GM12874 (cell line): ENCODE results near the gene ST8SIA4.

ENCODE experiments used
- TF ChIP-seq, protein P1 (sequence below): IDR thresholded peaks from 2 replicates; pipeline ENCODE4 v1.5.1; 2011; ENCODE audit warnings: low read depth, mild to moderate bottlenecking, control low read depth, low read length, moderate library complexity; ENCODE audit not compliant: insufficient read depth

The ST8SIA4 gene

DNA sequence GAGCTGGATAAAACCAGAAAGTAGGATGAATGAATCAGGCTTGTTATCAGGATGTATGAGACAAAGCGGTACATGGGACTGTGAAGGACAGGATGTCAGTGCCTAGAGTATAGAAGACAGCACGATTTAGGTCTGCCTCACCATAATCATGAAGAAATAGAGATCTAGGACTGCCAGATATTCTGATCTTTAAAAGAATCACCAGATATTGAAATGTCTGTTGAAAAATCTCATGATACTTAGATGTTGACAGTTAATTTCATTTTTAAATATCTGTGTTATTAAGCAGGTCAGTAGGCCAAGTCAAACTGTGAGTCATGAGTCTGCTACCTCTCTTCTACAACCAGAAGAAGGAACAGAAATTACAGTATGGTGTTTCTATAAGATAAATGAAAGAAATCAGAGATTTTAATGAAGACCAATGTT, 65.0 kb downstream of the ST8SIA4 start:
- TF ChIP-seq, protein P1, sequence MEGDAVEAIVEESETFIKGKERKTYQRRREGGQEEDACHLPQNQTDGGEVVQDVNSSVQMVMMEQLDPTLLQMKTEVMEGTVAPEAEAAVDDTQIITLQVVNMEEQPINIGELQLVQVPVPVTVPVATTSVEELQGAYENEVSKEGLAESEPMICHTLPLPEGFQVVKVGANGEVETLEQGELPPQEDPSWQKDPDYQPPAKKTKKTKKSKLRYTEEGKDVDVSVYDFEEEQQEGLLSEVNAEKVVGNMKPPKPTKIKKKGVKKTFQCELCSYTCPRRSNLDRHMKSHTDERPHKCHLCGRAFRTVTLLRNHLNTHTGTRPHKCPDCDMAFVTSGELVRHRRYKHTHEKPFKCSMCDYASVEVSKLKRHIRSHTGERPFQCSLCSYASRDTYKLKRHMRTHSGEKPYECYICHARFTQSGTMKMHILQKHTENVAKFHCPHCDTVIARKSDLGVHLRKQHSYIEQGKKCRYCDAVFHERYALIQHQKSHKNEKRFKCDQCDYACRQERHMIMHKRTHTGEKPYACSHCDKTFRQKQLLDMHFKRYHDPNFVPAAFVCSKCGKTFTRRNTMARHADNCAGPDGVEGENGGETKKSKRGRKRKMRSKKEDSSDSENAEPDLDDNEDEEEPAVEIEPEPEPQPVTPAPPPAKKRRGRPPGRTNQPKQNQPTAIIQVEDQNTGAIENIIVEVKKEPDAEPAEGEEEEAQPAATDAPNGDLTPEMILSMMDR = no peak

DNA sequence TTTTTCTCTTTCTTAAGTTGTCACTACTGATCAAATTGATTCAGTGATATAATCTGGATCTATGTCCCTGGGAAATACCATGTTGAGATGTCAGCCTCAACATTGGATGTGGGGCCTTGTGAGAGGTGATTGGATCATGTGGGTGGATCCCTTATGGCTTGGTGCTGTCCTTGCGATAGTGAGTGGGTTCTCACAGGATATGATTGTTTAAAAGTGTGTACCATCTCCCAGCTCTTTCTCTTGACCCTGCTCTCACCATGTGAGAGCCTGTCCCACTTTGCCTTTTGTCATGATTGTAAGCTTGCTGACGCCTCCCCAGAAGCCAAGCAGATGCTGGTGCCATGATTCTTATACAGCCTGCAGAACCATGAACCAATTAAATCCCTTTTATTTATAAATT, 68.6 kb downstream of the ST8SIA4 start:
- TF ChIP-seq, protein P1 = no peak

DNA sequence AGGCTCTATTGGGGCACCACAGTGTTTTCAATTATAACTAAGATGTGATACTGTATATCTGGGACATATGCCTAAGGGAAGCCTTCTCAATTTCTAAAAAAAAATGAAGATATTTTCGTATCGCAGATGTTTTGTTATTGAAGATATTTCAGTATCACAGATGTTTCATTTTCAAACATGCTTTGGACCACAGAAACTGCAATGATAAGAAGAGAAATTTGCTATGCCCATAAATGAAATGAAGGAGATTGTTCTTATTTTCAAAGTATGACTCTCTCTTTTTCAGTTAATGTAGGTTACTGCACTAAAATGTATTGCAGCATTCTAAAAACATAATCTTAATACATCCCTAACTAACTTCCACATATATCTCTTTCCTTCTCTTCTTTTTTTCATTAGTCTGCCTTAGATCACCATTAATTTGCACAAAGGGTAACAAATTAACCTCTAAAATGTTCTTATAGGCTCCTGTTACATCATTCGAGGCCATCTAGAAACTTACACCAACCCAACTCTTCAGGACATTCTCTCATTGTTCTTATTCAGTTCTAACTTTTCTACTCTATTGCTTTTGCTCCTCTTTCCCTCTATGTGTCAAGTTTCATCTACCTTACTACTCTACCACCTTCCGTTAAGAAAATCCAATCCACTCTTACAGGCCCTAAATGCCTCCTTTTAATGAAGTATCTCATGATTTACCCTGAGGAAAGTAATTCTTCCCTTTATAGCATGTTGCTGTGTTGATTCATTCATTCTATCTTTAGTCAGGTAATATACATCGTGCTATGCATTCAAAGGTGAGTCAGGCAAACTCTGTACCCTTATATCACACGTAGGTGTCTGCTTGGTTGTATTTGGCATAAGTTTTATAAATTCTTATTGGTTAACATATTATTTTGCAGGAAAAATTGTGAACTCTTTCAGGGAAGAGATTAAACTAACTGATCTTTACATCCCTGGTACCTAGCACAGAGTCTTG, 70.5 kb downstream of the ST8SIA4 start:
- TF ChIP-seq, protein P1 = no peak

DNA sequence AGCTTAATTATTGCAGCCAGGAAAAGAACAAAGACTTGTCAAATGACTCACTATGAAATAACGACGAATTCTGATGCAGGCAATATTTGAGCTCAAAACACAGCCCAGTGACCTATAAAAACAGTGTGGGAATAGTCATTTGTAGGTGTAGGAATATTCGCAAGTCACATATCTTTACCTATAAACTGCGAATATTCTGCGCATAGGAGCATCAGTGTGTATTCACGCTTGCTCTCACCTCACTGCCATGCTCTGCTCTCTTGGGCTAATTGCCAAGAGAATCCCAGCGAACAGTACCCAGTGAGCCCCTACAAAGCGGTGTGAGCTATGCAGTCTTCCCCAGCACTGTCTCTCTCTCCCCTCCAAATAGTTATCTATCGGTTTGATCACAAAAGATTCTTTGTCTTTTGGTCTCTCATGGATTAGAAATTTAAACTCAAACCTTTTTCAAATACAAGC, 74.2 kb downstream of the ST8SIA4 start:
- TF ChIP-seq, protein P1 = no peak

DNA sequence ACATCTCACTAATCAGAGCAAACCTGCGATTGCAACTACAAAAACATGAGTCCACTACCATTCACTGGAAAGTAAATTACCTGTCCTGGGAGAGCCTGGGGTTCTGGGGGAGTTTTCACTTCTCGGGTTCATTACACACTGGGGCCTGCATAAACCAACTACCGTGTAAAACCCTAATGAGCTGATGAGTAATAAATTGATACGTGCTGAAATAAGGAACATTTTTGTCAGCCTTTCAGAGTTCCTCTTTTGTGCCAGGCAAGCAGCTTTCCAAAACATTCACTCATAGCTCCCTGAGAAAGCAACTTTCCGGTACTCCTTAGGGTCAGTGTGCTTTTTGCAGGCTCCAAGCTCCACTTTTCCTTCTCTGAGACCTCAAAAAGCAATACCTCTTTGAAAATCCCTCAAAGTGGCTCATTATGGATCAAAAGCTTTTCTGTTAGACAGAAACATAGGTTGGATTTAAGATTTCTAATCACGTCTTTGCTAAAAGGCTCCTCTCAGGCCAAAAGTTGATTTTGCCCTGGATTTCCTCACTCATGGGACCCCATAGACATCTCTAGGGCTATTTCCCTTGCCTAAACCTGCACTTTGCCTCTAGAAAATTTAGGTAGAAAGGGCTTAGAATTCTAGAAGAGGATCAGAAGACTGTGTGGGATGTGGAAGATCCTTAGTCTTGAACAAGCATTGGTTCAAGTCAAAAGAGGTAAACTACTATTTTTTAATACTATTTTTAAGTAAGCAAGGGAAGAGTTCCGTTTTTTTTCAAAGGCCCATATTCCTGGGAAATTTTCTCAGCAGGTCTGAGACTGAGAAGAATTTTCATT, 74.8 kb downstream of the ST8SIA4 start:
- TF ChIP-seq, protein P1 = no peak

DNA sequence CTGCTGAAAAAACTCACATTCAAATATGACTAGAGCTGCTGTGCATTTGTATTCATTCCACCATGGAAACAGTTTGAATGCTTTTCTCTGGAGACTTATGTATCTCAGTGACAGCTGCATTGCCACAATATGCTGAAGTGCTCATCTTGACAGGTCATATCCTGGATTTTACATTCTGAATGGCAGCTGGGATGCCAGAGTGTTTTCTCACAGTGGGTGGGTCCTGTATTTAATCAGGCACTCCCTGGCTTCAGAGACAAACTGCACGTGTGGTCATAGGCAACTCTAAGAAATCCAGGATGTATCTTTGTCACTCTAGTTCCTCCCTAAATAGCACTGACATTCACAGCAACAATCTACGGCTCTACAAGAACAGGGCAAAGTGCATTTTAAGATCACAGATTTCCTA, 75.6 kb downstream of the ST8SIA4 start:
- TF ChIP-seq, protein P1 = no peak

DNA sequence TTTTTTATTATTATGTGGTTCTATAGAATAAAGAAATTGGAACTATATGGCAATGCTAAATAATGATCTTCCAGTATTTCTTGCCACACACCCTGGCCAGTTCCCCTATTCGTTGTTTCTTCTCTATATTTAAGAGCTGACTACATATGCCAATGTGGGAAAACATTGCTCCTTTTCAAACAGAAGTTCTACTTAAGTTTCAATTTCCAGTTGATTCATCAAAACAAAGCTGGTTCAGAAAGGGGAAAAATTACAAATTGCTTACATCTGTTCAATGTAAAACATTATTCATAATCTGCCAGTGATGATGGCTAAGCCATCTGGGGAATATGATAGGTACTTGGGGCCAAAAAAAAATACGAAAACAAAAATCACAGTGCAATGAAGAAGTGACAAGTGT, 76.9 kb downstream of the ST8SIA4 start:
- TF ChIP-seq, protein P1 = no peak
